Esophagus squamous epithelium (tissue), 5 donors: Measurements from ENCODE around the gene GUK1. TPM values are rescaled to one million over a fixed set of nuclear protein-coding genes. Genes with fewer than 3 reads are reported as not detected.

Experiments
- DNase-seq: peaks from one replicate; lab custom pipeline; 2025; lab: John Stamatoyannopoulos, UW
- H3K27ac ChIP-seq, 4 donors: fragments of 200-600 bp; sonication (generic); one replicate each; pipeline ENCODE4 v1.5.1; 2016 to 2019; ENCODE audit warnings: mild to moderate bottlenecking in 1 of 4
- H3K27me3 ChIP-seq, 4 donors: fragments of 200-600 bp; sonication (generic); 1 replicate in 3 of 4; 2 replicates in 1 of 4; pipeline versions ENCODE4 v1.5.1 to v1.6.0; 2017 to 2021; ENCODE audit warnings: antibody characterized with exemption in 1 of 4
- H3K36me3 ChIP-seq, 3 donors: fragments of 200-600 bp; sonication (generic); one replicate each; pipeline ENCODE4 v1.5.1; 2016 to 2019
- H3K4me1 ChIP-seq, 3 donors: fragments of 200-600 bp; sonication (generic); one replicate each; pipeline ENCODE4 v1.5.1; 2017 to 2019
- H3K4me3 ChIP-seq, 4 donors: fragments of 200-600 bp; sonication (generic); 1 replicate in 3 of 4; 2 replicates in 1 of 4; pipeline ENCODE4 v1.5.1; 2016 to 2019; ENCODE audit warnings: mild to moderate bottlenecking in 2 of 4, moderate library complexity in 1 of 4
- H3K9me3 ChIP-seq, 3 donors: fragments of 200-600 bp; sonication (generic); one replicate each; pipeline ENCODE4 v1.5.1; 2016 to 2019
- POLR2A ChIP-seq, 4 donors: fragments of 450-650 bp; IDR thresholded peaks; one replicate each; pipeline ENCODE4 v1.6.1; 2017; ENCODE audit warnings: antibody characterized with exemption in 4 of 4, mild to moderate bottlenecking in 4 of 4, moderate library complexity in 3 of 4
- WGBS, 2 donors: methylation state at CpG; one replicate each; pipeline ENCODE4 v1.1.5; 2018; 5-methylcytosine and 5-hydroxymethylcytosine counted together
- intact Hi-C: fragments of 100-400 bp; cut with DNase I; formaldehyde crosslinking; loops from one replicate; pipeline ENCODE4 v1.15.0; 2022
- total RNA-seq, 4 donors: library from RNA; depleted of rRNA; stranded (reverse); fragments of >200 nt; gene quantifications; one replicate each; pipeline ENCODE4 v1.1.0, GENCODE V29; 2016
- TF ChIP-seq, protein P1 (sequence below), 6 experiments: fragments of 450-650 bp in 4 of 6; fragments of 200-600 bp in 2 of 6; sonication (generic) in 2 of 6; IDR thresholded peaks; one replicate each; pipeline ENCODE4 v1.5.1; 2016 to 2019; ENCODE audit warnings: antibody characterized with exemption in 6 of 6, mild to moderate bottlenecking in 4 of 6, moderate library complexity in 4 of 6
- donor health status: DM: yes; HTN: yes; CAD: no.

Gene GUK1
- total RNA-seq, 4 donors from 2014 or later = 279 to 320 (median 302) TPM

DNA sequence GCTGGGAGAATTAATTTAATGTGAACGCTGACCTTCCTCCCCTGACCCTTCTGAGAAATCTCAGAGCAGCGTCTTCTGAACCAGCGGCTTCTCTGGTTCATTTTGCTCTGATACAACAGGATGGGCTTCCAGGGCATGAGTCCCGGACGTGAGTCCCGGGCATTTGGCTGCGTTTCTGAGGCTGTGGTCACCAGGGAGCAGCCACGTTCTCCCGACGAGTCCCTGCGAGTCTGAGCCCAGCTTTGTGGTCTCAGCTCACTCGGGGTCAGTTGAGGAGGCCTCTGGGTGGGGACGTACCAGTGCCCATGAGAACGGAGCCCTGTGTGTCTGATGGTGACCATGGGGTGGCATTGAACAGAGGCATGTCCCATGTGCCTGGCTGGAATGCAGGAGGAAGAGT lies 50.1 kb downstream of the GUK1 start:
- no peak overlapping the region for H3K4me3 ChIP-seq
- peaks cover 0 to 4% (median 0%) of the 10 kb centered on the region in 3 donors for H3K9me3 ChIP-seq
- WGBS, 2 donors = 83 to 96% methylated on average over 2 to 4 of the region's 14 CpGs
- H3K27me3 ChIP-seq = no peaks in the 10 kb centered on the region
- peaks cover 0 to 7% (median 0%) of the 10 kb centered on the region in 3 donors for H3K36me3 ChIP-seq
- intact Hi-C loops = no loop called here
- H3K4me1 ChIP-seq = no peaks in the 10 kb centered on the region
- no peak for DNase-seq
- TF ChIP-seq, protein P1, sequence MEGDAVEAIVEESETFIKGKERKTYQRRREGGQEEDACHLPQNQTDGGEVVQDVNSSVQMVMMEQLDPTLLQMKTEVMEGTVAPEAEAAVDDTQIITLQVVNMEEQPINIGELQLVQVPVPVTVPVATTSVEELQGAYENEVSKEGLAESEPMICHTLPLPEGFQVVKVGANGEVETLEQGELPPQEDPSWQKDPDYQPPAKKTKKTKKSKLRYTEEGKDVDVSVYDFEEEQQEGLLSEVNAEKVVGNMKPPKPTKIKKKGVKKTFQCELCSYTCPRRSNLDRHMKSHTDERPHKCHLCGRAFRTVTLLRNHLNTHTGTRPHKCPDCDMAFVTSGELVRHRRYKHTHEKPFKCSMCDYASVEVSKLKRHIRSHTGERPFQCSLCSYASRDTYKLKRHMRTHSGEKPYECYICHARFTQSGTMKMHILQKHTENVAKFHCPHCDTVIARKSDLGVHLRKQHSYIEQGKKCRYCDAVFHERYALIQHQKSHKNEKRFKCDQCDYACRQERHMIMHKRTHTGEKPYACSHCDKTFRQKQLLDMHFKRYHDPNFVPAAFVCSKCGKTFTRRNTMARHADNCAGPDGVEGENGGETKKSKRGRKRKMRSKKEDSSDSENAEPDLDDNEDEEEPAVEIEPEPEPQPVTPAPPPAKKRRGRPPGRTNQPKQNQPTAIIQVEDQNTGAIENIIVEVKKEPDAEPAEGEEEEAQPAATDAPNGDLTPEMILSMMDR (IDR thresholded peaks at IDR 0.05) = no peak
- TF ChIP-seq POLR2A (IDR thresholded peaks at IDR 0.05) = no peak
- H3K27ac ChIP-seq = no peak overlapping the region

DNA sequence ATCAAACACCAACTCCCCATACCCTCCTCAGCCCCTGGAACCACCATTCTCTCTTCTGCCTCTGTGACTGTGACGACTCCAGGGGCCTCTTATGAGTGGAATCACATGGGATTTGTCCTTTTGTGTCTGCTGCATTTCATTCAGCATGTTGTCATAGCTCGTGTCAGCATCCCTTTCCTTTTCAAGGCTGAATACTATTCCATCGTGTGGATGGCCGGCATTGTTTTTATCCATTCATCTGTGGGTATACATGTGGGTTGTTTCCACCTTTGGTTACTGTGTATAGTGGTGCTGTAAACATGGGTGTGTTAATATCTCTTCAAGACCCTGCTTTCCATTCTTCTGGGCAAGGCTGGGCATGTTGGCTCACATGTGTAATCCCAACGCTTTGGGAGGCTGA lies 50.7 kb downstream of the GUK1 start:
- Histone ChIP-seq H3K27ac (no peak overlapping the region), H3K9me3 (peaks cover 0 to 4% (median 0%) of the 10 kb centered on the region in 3 donors), H3K36me3 (peaks cover 0 to 7% (median 0%) of the 10 kb centered on the region in 3 donors), H3K27me3 (no peaks in the 10 kb centered on the region), H3K4me1 (no peaks in the 10 kb centered on the region), H3K4me3 (no peak overlapping the region)
- TF ChIP-seq, protein P1 (IDR thresholded peaks at IDR 0.05) = no peak
- no peak for TF ChIP-seq POLR2A (IDR thresholded peaks at IDR 0.05)
- WGBS, 2 donors = 85 to 89% methylated on average over 4 to 5 of the region's 5 CpGs
- DNase-seq = no peak
- intact Hi-C loops = no loop called here

DNA sequence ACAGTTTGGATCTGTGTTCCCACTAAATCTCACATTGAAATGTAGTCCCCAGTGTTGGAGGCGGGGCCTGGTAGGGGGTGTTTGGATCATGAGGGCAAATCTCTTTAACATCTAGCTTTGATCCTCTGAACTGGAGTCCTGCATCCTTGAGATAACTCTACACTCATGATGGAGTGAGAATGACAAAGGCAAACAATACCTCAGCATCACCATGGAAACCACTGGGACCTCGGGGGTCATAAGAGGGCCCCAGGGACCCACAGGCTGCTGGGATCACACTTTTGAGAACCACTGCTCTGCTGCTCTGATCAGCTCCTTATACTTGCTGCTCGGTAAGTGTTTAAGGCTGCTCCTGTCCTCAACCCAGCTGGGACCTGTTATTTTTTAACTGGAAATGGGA lies 54.4 kb downstream of the GUK1 start:
- no peaks in the 10 kb centered on the region for H3K4me1 ChIP-seq
- no peak overlapping the region for H3K4me3 ChIP-seq
- no peak overlapping the region for H3K27ac ChIP-seq
- H3K36me3 ChIP-seq = peaks cover 0 to 7% (median 0%) of the 10 kb centered on the region in 3 donors
- no peaks in the 10 kb centered on the region for H3K27me3 ChIP-seq
- 81 to 84% methylated on average over 2 to 3 of the region's 3 CpGs for WGBS, 2 donors
- no peak for TF ChIP-seq POLR2A (IDR thresholded peaks at IDR 0.05)
- TF ChIP-seq, protein P1 (IDR thresholded peaks at IDR 0.05) = no peak
- intact Hi-C loops = no loop called here
- no peak for DNase-seq
- H3K9me3 ChIP-seq = peaks cover 0 to 14% (median 11%) of the 10 kb centered on the region in 3 donors

DNA sequence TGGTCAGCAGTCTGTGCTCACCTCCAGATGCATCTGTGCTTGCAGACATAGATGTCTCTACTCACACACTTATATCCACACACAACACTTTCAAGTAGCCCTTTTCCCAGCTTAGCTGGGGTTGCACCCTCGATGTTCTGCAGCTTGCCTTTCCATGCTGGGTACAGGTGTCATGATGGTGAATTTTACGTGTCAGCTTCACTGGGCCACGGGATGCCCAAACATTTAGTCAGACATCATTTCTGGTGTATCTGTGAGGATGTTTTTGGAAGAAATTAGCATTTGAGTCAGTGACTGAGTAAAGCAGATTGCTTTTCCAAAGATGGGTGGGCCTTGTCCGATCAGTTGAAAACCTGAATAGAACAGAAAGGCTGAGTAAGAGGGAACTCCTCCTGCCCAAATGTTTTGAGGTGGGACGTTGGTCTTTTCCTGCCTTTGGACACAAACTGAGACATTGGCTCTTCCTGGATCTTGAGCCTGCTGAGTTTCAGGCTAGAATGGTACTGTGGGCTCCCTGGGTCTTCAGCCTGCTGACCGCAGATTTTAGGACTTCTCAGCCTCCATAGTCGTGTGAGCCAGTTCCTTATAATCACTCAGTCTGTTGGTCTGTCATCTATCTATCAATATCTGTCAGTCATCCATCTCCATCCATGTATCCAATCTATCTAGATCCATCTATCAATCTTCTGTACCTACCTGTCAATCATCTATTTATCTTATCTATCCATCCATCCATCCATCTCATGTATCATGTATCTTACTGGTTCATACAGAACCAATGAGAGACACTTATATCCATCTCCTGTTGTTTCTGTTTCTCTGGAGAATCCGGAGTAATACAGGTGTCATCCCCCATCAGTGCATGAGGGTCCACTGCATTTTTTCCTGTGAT lies 55.1 kb downstream of the GUK1 start:
- peaks cover 0 to 21% (median 18%) of the 10 kb centered on the region in 3 donors for H3K9me3 ChIP-seq
- no peaks in the 10 kb centered on the region for H3K27me3 ChIP-seq
- H3K4me1 ChIP-seq = no peaks in the 10 kb centered on the region
- 90 to 93% methylated on average over 8 of the region's 8 CpGs for WGBS, 2 donors
- peaks cover 0 to 7% (median 0%) of the 10 kb centered on the region in 3 donors for H3K36me3 ChIP-seq
- H3K4me3 ChIP-seq = no peak overlapping the region
- TF ChIP-seq POLR2A (IDR thresholded peaks at IDR 0.05) = no peak
- TF ChIP-seq, protein P1 (IDR thresholded peaks at IDR 0.05) = no peak
- no peak for DNase-seq
- H3K27ac ChIP-seq = no peak overlapping the region
- intact Hi-C loops = no loop called here

DNA sequence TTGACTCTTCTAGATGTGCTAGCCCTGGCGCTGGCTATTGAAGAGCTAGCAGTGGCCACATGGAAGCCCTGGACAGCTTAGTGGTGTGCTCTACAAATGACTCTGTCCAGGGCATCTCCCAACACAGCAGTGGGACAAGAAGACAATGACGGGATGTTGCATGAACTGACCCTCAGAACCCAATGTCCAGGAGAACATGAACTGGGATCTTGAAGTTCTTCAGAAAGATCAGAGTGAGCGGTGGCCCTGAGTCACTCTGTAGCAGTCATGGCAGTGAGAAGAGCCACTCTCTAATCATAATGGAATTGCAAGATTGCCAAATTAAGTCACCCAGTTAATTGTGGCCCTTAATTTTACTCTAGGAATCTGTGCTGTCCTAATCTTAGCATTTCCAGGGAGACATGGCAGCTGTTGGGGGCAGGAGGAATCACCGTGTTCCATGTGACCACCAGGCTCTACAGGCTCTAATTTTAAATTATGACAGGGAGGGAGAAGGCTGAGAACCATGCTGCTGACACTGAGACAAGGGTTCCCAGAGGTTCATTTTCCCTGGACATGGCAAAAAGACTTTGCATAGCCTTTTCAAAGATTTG lies 57.6 kb downstream of the GUK1 start:
- Histone ChIP-seq H3K9me3 (peaks cover 0 to 26% (median 18%) of the 10 kb centered on the region in 3 donors), H3K36me3 (peaks cover 0 to 7% (median 0%) of the 10 kb centered on the region in 3 donors), H3K4me3 (no peak overlapping the region), H3K4me1 (no peaks in the 10 kb centered on the region), H3K27ac (no peak overlapping the region), H3K27me3 (no peaks in the 10 kb centered on the region)
- no peak for DNase-seq
- TF ChIP-seq POLR2A (IDR thresholded peaks at IDR 0.05) = no peak
- TF ChIP-seq, protein P1 (IDR thresholded peaks at IDR 0.05) = no peak
- WGBS, 2 donors = 92 to 96% methylated on average over 4 of the region's 4 CpGs
- intact Hi-C loops = no loop called here
